HepG2 (cell line): ENCODE data around the gene ATP8B1. TPM values are rescaled to one million over a fixed set of nuclear protein-coding genes. Genes with fewer than 3 reads are reported as not detected.

Source experiments
- AGO1 ChIP-seq: fragments of 200-400 bp; formaldehyde crosslinking; IDR thresholded peaks from 2 replicates; pipeline ENCODE4 v1.6.1; 2017; ENCODE audit warnings: mild to moderate bottlenecking, low read depth, low read length, moderate library complexity; ENCODE audit not compliant: poor library complexity, severe bottlenecking
- CBX1 ChIP-seq: IDR thresholded peaks from one replicate; pipeline ENCODE4 v1.6.1; 2016; ENCODE audit warnings: antibody characterized with exemption, low read depth
- HES4 ChIP-seq: sonication (generic); formaldehyde crosslinking; IDR thresholded peaks from 2 replicates; pipeline ENCODE4 v1.9.0; 2021; ENCODE audit warnings: mild to moderate bottlenecking, missing genetic modification reagents, borderline replicate concordance
- HNF4G ChIP-seq, 2 experiments: sonication (generic) in 1 of 2; formaldehyde crosslinking in 1 of 2; IDR thresholded peaks; 2 replicates each; pipeline versions ENCODE4 v1.4.0 to v1.6.1; 2011 to 2020; ENCODE audit warnings: borderline replicate concordance in 2 of 2, low read depth in 2 of 2, mild to moderate bottlenecking in 2 of 2, low read length in 1 of 2, missing genetic modification reagents in 1 of 2, moderate library complexity in 1 of 2
- JUNB ChIP-seq: sonication (generic); formaldehyde crosslinking; IDR thresholded peaks from 2 replicates; pipeline ENCODE4 v1.8.0; 2022; ENCODE audit warnings: missing genetic modification reagents, mild to moderate bottlenecking, borderline replicate concordance
- ZMYM4 ChIP-seq: sonication (generic); formaldehyde crosslinking; IDR thresholded peaks from 2 replicates; pipeline ENCODE4 v1.8.1; 2023; ENCODE audit warnings: mild to moderate bottlenecking, missing genetic modification reagents
- ZNF253 ChIP-seq: sonication (generic); formaldehyde crosslinking; IDR thresholded peaks from 2 replicates; pipeline ENCODE4 v1.8.0; 2022; ENCODE audit warnings: mild to moderate bottlenecking, missing genetic modification reagents, borderline replicate concordance
- ZNF546 ChIP-seq: sonication (generic); formaldehyde crosslinking; conservative IDR thresholded peaks from 2 replicates; pipeline ENCODE4 v1.8.1; 2023; ENCODE audit warnings: mild to moderate bottlenecking, missing genetic modification reagents
- ZNF589 ChIP-seq: sonication (generic); formaldehyde crosslinking; conservative IDR thresholded peaks from 2 replicates; pipeline ENCODE4 v1.8.0; 2022; ENCODE audit warnings: mild to moderate bottlenecking, moderate library complexity, missing genetic modification reagents
- polyA plus RNA-seq, 8 experiments: library from polyadenylated mRNA; depleted of rRNA in 3 of 8; stranded (reverse) in 7 of 8; unstranded in 1 of 8; fragments of >200 nt; fragmentation: Illumina TruSeq in 4 of 8; extraction: Trizol in 4 of 8; gene quantifications; 2 replicates each; pipeline versions ENCODE4 v1.2.1 to v1.2.3, GENCODE V29; 2011 to 2016; ENCODE audit warnings: low read depth in 4 of 8, missing spikeins in 1 of 8, mixed read lengths in 1 of 8; ENCODE audit not compliant: insufficient read depth in 1 of 8
- total RNA-seq, 5 experiments: library from RNA; depleted of rRNA; stranded (reverse); fragments of >200 nt; fragmentation: Illumina TruSeq; extraction: Trizol; gene quantifications; 2 replicates each; pipeline ENCODE4 v1.2.3, GENCODE V29; 2016; ENCODE audit warnings: low read depth in 1 of 5
- TF ChIP-seq, protein P1 (sequence below): sonication (generic); formaldehyde crosslinking; IDR thresholded peaks from 2 replicates; pipeline ENCODE4 v1.9.0; 2022; ENCODE audit warnings: low read depth, missing genetic modification reagents
- TF ChIP-seq, protein P2 (sequence below): sonication (generic); formaldehyde crosslinking; IDR thresholded peaks from 2 replicates; pipeline ENCODE4 v1.9.0; 2021; ENCODE audit warnings: missing genetic modification reagents, mild to moderate bottlenecking, borderline replicate concordance
- TF ChIP-seq, protein P3 (sequence below): IDR thresholded peaks from 2 replicates; pipeline ENCODE4 v1.6.1; 2012; ENCODE audit warnings: low read length, improper control_type of control experiment
- TF ChIP-seq, protein P4 (sequence below): sonication (generic); formaldehyde crosslinking; IDR thresholded peaks from 2 replicates; pipeline ENCODE4 v1.4.0; 2020; ENCODE audit warnings: mild to moderate bottlenecking, low read depth, missing genetic modification reagents
- TF ChIP-seq, protein P5 (sequence below): sonication (generic); formaldehyde crosslinking; IDR thresholded peaks from 2 replicates; pipeline ENCODE4 v1.8.0; 2022; ENCODE audit warnings: missing genetic modification reagents, mild to moderate bottlenecking, inconsistent platforms, borderline replicate concordance
- TF ChIP-seq, protein P6 (sequence below): sonication (generic); formaldehyde crosslinking; IDR thresholded peaks from 2 replicates; pipeline ENCODE4 v1.4.0; 2020; ENCODE audit warnings: mild to moderate bottlenecking, missing genetic modification reagents, borderline replicate concordance

The ATP8B1 gene
- total and polyA plus RNA-seq, 2 of the 13 experiments (the other 11 are each of a cell fraction or from before 2014, with no cell fraction given): 2.8 to 4.0 TPM

DNA sequence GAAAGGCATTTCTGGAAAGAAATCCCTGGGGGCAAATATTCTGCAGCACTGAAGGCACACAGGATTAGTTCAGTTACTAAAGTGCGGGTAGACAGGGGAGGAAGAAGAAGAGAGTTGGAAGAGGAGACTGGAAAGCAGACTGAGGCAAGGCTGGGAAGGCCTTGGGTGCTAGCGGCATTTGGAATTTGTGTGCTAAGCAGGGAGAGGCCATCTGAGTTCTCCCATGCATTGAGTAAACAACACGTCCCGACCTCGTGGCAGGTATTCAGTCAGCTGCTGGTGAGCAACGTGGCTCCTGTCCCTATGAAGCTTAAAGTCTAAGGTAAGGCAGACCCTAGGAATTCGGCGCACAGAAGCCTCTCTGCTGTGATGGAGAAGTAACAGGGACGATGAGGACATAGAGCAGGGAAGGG is 30.7 kb downstream of the ATP8B1 start (continued):
- TF ChIP-seq, protein P1, sequence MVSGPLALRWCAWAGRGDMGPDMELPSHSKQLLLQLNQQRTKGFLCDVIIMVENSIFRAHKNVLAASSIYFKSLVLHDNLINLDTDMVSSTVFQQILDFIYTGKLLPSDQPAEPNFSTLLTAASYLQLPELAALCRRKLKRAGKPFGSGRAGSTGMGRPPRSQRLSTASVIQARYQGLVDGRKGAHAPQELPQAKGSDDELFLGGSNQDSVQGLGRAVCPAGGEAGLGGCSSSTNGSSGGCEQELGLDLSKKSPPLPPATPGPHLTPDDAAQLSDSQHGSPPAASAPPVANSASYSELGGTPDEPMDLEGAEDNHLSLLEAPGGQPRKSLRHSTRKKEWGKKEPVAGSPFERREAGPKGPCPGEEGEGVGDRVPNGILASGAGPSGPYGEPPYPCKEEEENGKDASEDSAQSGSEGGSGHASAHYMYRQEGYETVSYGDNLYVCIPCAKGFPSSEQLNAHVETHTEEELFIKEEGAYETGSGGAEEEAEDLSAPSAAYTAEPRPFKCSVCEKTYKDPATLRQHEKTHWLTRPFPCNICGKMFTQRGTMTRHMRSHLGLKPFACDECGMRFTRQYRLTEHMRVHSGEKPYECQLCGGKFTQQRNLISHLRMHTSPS (CRISPR knock-in tag): peak; percentile 49; the same call in 1 of the 2 replicates
- TF ChIP-seq CBX1: peak; percentile 40
- TF ChIP-seq HES4 (CRISPR knock-in tag): no peak
- TF ChIP-seq ZNF589: peak; percentile 59; the same call in 1 of the 2 replicates
- TF ChIP-seq, protein P2, sequence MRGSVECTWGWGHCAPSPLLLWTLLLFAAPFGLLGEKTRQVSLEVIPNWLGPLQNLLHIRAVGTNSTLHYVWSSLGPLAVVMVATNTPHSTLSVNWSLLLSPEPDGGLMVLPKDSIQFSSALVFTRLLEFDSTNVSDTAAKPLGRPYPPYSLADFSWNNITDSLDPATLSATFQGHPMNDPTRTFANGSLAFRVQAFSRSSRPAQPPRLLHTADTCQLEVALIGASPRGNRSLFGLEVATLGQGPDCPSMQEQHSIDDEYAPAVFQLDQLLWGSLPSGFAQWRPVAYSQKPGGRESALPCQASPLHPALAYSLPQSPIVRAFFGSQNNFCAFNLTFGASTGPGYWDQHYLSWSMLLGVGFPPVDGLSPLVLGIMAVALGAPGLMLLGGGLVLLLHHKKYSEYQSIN: no peak
- no peak for TF ChIP-seq ZNF546 (CRISPR knock-in tag)
- TF ChIP-seq, protein P3, sequence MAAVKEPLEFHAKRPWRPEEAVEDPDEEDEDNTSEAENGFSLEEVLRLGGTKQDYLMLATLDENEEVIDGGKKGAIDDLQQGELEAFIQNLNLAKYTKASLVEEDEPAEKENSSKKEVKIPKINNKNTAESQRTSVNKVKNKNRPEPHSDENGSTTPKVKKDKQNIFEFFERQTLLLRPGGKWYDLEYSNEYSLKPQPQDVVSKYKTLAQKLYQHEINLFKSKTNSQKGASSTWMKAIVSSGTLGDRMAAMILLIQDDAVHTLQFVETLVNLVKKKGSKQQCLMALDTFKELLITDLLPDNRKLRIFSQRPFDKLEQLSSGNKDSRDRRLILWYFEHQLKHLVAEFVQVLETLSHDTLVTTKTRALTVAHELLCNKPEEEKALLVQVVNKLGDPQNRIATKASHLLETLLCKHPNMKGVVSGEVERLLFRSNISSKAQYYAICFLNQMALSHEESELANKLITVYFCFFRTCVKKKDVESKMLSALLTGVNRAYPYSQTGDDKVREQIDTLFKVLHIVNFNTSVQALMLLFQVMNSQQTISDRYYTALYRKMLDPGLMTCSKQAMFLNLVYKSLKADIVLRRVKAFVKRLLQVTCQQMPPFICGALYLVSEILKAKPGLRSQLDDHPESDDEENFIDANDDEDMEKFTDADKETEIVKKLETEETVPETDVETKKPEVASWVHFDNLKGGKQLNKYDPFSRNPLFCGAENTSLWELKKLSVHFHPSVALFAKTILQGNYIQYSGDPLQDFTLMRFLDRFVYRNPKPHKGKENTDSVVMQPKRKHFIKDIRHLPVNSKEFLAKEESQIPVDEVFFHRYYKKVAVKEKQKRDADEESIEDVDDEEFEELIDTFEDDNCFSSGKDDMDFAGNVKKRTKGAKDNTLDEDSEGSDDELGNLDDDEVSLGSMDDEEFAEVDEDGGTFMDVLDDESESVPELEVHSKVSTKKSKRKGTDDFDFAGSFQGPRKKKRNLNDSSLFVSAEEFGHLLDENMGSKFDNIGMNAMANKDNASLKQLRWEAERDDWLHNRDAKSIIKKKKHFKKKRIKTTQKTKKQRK: no peak
- TF ChIP-seq, protein P4, sequence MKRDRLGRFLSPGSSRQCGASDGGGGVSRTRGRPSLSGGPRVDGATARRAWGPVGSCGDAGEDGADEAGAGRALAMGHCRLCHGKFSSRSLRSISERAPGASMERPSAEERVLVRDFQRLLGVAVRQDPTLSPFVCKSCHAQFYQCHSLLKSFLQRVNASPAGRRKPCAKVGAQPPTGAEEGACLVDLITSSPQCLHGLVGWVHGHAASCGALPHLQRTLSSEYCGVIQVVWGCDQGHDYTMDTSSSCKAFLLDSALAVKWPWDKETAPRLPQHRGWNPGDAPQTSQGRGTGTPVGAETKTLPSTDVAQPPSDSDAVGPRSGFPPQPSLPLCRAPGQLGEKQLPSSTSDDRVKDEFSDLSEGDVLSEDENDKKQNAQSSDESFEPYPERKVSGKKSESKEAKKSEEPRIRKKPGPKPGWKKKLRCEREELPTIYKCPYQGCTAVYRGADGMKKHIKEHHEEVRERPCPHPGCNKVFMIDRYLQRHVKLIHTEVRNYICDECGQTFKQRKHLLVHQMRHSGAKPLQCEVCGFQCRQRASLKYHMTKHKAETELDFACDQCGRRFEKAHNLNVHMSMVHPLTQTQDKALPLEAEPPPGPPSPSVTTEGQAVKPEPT (CRISPR knock-in tag): 0 out of 2 replicates have a peak, but pooled peaks have one; percentile 20
- 0 out of 2 replicates have a peak, but pooled peaks have one; percentile 24 for TF ChIP-seq ZNF253 (CRISPR knock-in tag)
- TF ChIP-seq, protein P5, sequence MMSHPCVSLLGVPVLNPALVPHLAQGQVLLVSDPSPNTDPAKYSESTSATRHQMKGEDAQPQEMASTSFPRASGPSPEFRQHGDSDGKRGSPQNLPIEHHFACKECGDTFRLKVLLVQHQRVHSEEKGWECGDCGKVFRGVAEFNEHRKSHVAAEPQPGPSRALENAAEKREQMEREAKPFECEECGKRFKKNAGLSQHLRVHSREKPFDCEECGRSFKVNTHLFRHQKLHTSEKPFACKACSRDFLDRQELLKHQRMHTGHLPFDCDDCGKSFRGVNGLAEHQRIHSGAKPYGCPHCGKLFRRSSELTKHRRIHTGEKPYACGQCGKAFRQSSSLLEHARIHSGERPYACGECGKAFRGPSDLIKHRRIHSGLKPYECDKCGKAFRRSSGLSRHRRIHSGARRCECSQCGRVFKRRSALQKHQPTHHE (CRISPR knock-in tag): no peak
- no peak for TF ChIP-seq AGO1
- no peak; the same call in 1 of the 2 replicates for TF ChIP-seq JUNB (CRISPR knock-in tag)
- peak; percentile 88 for TF ChIP-seq ZMYM4
- TF ChIP-seq, protein P6, sequence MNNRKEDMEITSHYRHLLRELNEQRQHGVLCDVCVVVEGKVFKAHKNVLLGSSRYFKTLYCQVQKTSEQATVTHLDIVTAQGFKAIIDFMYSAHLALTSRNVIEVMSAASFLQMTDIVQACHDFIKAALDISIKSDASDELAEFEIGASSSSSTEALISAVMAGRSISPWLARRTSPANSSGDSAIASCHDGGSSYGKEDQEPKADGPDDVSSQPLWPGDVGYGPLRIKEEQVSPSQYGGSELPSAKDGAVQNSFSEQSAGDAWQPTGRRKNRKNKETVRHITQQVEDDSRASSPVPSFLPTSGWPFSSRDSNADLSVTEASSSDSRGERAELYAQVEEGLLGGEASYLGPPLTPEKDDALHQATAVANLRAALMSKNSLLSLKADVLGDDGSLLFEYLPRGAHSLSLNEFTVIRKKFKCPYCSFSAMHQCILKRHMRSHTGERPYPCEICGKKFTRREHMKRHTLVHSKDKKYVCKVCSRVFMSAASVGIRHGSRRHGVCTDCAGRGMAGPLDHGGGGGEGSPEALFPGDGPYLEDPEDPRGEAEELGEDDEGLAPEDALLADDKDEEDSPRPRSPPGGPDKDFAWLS (CRISPR knock-in tag): no peak
- no peak for TF ChIP-seq HNF4G (IDR thresholded peaks at IDR 0.05; ENCODE audit: borderline replicate concordance, low read depth, low read length)
- no peak for TF ChIP-seq HNF4G (CRISPR knock-in tag; IDR thresholded peaks at IDR 0.05; ENCODE audit: borderline replicate concordance, low read depth)
